ENCODE results near the gene CCNI. TPM values are rescaled to one million over a fixed set of nuclear protein-coding genes. Genes with fewer than 3 reads are reported as not detected.

Gene CCNI
- total RNA-seq, 3 donors from 2014 or later, result 267 to 346 (median 271) TPM

GRCh38 chr4:77002321-77003107, 73.3 kb downstream of the CCNI start:
- intact Hi-C loops (cut with DNase I; ENCODE audit: low total_unique reads), result no loop called here
- Histone ChIP-seq H3K9me3 (no peaks in the 10 kb centered on the region), H3K27ac (peak overlapping the region in 1 of 2 donors; percentile 35), H3K36me3 (no peaks in the 10 kb centered on the region), H3K4me3 (no peak overlapping the region), H3K27me3 (no peaks in the 10 kb centered on the region), H3K4me1 (no peaks in the 10 kb centered on the region)
- DNase-seq (ENCODE audit: low spot score in 2 of 2), result no peak
- no peak for TF ChIP-seq POLR2A (IDR thresholded peaks at IDR 0.05)
- TF ChIP-seq CTCF (IDR thresholded peaks at IDR 0.05), result no peak
- no peak for TF ChIP-seq POLR2AphosphoS5 (IDR thresholded peaks at IDR 0.05)

GRCh38 chr4:77001907-77002306, 73.9 kb downstream of the CCNI start:
- Histone ChIP-seq H3K27me3 (no peaks in the 10 kb centered on the region), H3K4me1 (no peaks in the 10 kb centered on the region), H3K4me3 (no peak overlapping the region), H3K27ac (peak overlapping the region in 1 of 2 donors; percentile 35), H3K36me3 (no peaks in the 10 kb centered on the region), H3K9me3 (no peaks in the 10 kb centered on the region)
- intact Hi-C loops (cut with DNase I; ENCODE audit: low total_unique reads), result no loop called here
- TF ChIP-seq POLR2A (IDR thresholded peaks at IDR 0.05), result no peak
- no peak for TF ChIP-seq POLR2AphosphoS5 (IDR thresholded peaks at IDR 0.05)
- TF ChIP-seq CTCF (IDR thresholded peaks at IDR 0.05), result no peak
- no peak for DNase-seq (ENCODE audit: low spot score in 2 of 2)

- intact Hi-C loops (cut with DNase I; ENCODE audit: low total_unique reads), result no loop called here
- no peaks in the 10 kb centered on the region for H3K36me3 ChIP-seq
- no peak overlapping the region for H3K27ac ChIP-seq
- H3K4me3 ChIP-seq, result no peak overlapping the region
- no peaks in the 10 kb centered on the region for H3K27me3 ChIP-seq
- DNase-seq (ENCODE audit: low spot score in 2 of 2), result no peak
- H3K9me3 ChIP-seq, result no peaks in the 10 kb centered on the region
- no peaks in the 10 kb centered on the region for H3K4me1 ChIP-seq
- no peak for TF ChIP-seq CTCF (IDR thresholded peaks at IDR 0.05)
- TF ChIP-seq POLR2AphosphoS5 (IDR thresholded peaks at IDR 0.05), result no peak
- TF ChIP-seq POLR2A (IDR thresholded peaks at IDR 0.05), result no peak
These were observed 77.4 kb downstream of the CCNI start for GRCh38 chr4:76998251-76998901.

- intact Hi-C loops (cut with DNase I; ENCODE audit: low total_unique reads), result no loop called here
- Histone ChIP-seq H3K36me3 (no peaks in the 10 kb centered on the region), H3K4me3 (no peak overlapping the region), H3K4me1 (no peaks in the 10 kb centered on the region), H3K27ac (no peak overlapping the region), H3K9me3 (no peaks in the 10 kb centered on the region), H3K27me3 (no peaks in the 10 kb centered on the region)
- no peak for DNase-seq (ENCODE audit: low spot score in 2 of 2)
- TF ChIP-seq CTCF (IDR thresholded peaks at IDR 0.05), result no peak
- no peak for TF ChIP-seq POLR2AphosphoS5 (IDR thresholded peaks at IDR 0.05)
- TF ChIP-seq POLR2A (IDR thresholded peaks at IDR 0.05), result no peak
These were observed 78.3 kb downstream of the CCNI start for GRCh38 chr4:76997532-76997931.

Other genes with a start within 250 kb of the CCNI start
- 1 to 10 TPM in 2 of 3 donors, not detected in 1; 2.9 to 5.3 TPM for gene SOWAHB, start 177.8 kb downstream of the CCNI start, total RNA-seq
- 100 to 1,000 TPM in 2 of 3 donors, 10 to 100 TPM in 1; 78.6 to 362 (median 329) TPM for gene SEPTIN11, start 126.2 kb downstream of the CCNI start, total RNA-seq
- 100 to 1,000 TPM in 2 of 3 donors, 10 to 100 TPM in 1; 74.1 to 111 (median 107) TPM for gene CCNG2, start 81.2 kb upstream of the CCNI start, total RNA-seq